CD4-positive, CD25-positive, alpha-beta regulatory T cell (primary cell): ENCODE data around the gene IQCE. TPM values are rescaled to one million over a fixed set of nuclear protein-coding genes. Genes with fewer than 3 reads are reported as not detected.

Source experiments
- ATAC-seq, 2 donors: fragments of 150-1000 bp; cut with Tn5 transposase; one replicate each; pipeline ENCODE4 v1.10.0; 2021; ENCODE audit warnings: low read depth in 2 of 2, moderate number of reproducible peaks in 2 of 2, moderate library complexity in 1 of 2
- DNase-seq, 3 donors: peaks; one replicate each; pipeline versions ENCODE4 v3.0.0 to v3.0.0-alpha.2; 2012 to 2022; ENCODE audit warnings: mixed read lengths in 1 of 3
- H3K27ac ChIP-seq: one replicate; pipeline ENCODE4 v1.7.0; 2013; ENCODE audit warnings: mild to moderate bottlenecking, low read length; ENCODE audit not compliant: insufficient read depth, poor library complexity, severe bottlenecking
- H3K27me3 ChIP-seq: one replicate; pipeline ENCODE4 v1.7.0; 2013; ENCODE audit warnings: low read length; ENCODE audit not compliant: control insufficient read depth, insufficient read depth
- H3K36me3 ChIP-seq: one replicate; pipeline ENCODE4 v1.7.0; 2013; ENCODE audit warnings: mild to moderate bottlenecking, low read length, moderate library complexity; ENCODE audit not compliant: control insufficient read depth, insufficient read depth
- H3K4me1 ChIP-seq: 2 replicates; pipeline ENCODE4 v1.7.0; 2013; ENCODE audit warnings: mild to moderate bottlenecking, low read length; ENCODE audit not compliant: insufficient read depth, control insufficient read depth, poor library complexity, severe bottlenecking
- H3K4me3 ChIP-seq: one replicate; pipeline ENCODE4 v1.7.0; 2013; ENCODE audit warnings: low read depth, mild to moderate bottlenecking, low read length, moderate library complexity
- H3K9me3 ChIP-seq, 2 experiments: 1 replicate in 1 of 2; 2 replicates in 1 of 2; pipeline ENCODE4 v1.7.0; 2013; ENCODE audit warnings: low read length in 2 of 2, mild to moderate bottlenecking in 1 of 2, moderate library complexity in 1 of 2; ENCODE audit not compliant: control insufficient read depth in 2 of 2
- H3K27ac Mint-ChIP-seq, 3 donors: one replicate each; pipeline ENCODE4 v1.8.0; 2020 to 2022; ENCODE audit warnings: mild to moderate bottlenecking in 3 of 3, mixed read lengths in 3 of 3, moderate library complexity in 2 of 3
- H3K27me3 Mint-ChIP-seq: one replicate; pipeline ENCODE4 v1.8.0; 2022; ENCODE audit warnings: mild to moderate bottlenecking, mixed read lengths
- H3K36me3 Mint-ChIP-seq: one replicate; pipeline ENCODE4 v1.8.0; 2020; ENCODE audit warnings: mixed read lengths
- H3K4me1 Mint-ChIP-seq, 4 donors: one replicate each; pipeline ENCODE4 v1.8.0; 2020 to 2022; ENCODE audit warnings: mixed read lengths in 4 of 4, mild to moderate bottlenecking in 1 of 4
- H3K4me3 Mint-ChIP-seq, 4 donors: one replicate each; pipeline ENCODE4 v1.8.0; 2020 to 2022; ENCODE audit warnings: mild to moderate bottlenecking in 4 of 4, mixed read lengths in 4 of 4, moderate library complexity in 3 of 4
- H3K9me3 Mint-ChIP-seq, 7 donors: one replicate each; pipeline ENCODE4 v1.8.0; 2020 to 2022; ENCODE audit warnings: mixed read lengths in 7 of 7, mild to moderate bottlenecking in 3 of 7, moderate library complexity in 2 of 7
- polyA plus RNA-seq, 4 donors: library from polyadenylated mRNA; unstranded; fragments of 300-500 nt; fragmentation: Illumina TruSeq; gene quantifications; one replicate each; pipeline ENCODE4 v1.2.3, GENCODE V29; 2021
- total RNA-seq: library from RNA; stranded (reverse); gene quantifications from one replicate; pipeline ENCODE4 v1.2.3, GENCODE V29; 2022

IQCE gene
- total and polyA plus RNA-seq, 5 donors from 2014 or later = 0.69 to 6.6 (median 1.00) TPM

DNA sequence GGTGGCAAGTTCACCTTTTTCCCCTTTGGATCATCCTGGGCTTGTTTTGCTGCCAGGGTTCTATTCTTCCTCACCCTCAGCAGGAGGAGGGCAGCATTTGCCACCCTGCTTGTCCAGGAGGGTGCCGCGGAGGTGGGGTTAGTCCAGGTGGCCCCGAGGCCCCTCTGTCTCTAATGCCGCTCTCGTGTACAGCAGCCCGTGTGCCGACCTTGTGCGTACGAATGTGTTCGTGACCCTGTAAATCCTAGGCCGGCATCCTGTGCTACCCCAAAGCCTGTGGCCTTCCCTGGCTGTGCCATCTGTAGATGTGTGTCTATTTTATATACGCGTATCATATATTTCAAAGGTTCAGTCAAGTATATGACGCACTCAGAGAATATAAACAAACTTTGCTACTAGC is 10.6 kb downstream of the IQCE start:
- H3K4me3 Mint-ChIP-seq = no peak overlapping the region
- Histone ChIP-seq H3K27ac (no peak overlapping the region), H3K36me3 (peaks cover 2% of the 10 kb centered on the region), H3K4me1 (peaks cover 4% of the 10 kb centered on the region), H3K27me3 (no peaks in the 10 kb centered on the region), H3K9me3 (no peaks in the 10 kb centered on the region), H3K4me3 (no peak overlapping the region)
- H3K9me3 Mint-ChIP-seq = no peaks in the 10 kb centered on the region
- peaks cover 6 to 10% (median 7%) of the 10 kb centered on the region in 4 donors for H3K4me1 Mint-ChIP-seq
- no peaks in the 10 kb centered on the region for H3K27me3 Mint-ChIP-seq
- H3K36me3 Mint-ChIP-seq = peaks cover 16% of the 10 kb centered on the region
- ATAC-seq (no peak), DNase-seq (no peak)
- no peak overlapping the region for H3K27ac Mint-ChIP-seq

DNA sequence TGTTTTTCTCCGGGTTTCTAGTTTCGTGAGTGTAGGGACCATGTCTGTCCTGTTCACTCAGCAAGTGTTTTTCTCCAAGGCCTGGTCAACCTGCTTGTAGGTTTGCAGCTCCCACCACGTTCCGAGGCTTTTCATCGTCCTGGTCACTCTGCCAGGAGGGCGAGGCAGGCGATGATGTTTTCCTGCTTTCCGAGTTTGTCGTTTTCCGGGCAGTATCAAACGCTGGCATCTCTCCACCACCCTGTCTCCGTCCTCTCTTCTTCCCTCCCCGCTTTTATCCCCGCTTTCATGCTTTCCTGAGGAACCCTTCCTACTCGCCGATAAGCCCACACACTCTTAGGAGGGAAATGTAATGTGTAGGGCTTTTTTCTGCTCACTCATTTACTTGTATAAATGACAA is 11.2 kb downstream of the IQCE start:
- H3K27ac Mint-ChIP-seq = no peak overlapping the region
- H3K4me3 Mint-ChIP-seq = no peak overlapping the region
- H3K9me3 Mint-ChIP-seq = no peaks in the 10 kb centered on the region
- H3K27me3 Mint-ChIP-seq = no peaks in the 10 kb centered on the region
- H3K4me3 ChIP-seq = no peak overlapping the region
- peaks cover 2% of the 10 kb centered on the region for H3K36me3 ChIP-seq
- no peak for ATAC-seq
- no peaks in the 10 kb centered on the region for H3K9me3 ChIP-seq
- H3K4me1 ChIP-seq = peaks cover 4% of the 10 kb centered on the region
- peaks cover 21% of the 10 kb centered on the region for H3K36me3 Mint-ChIP-seq
- H3K27me3 ChIP-seq = no peaks in the 10 kb centered on the region
- no peak for DNase-seq
- H3K27ac ChIP-seq = no peak overlapping the region
- peaks cover 6 to 10% (median 7%) of the 10 kb centered on the region in 4 donors for H3K4me1 Mint-ChIP-seq

DNA sequence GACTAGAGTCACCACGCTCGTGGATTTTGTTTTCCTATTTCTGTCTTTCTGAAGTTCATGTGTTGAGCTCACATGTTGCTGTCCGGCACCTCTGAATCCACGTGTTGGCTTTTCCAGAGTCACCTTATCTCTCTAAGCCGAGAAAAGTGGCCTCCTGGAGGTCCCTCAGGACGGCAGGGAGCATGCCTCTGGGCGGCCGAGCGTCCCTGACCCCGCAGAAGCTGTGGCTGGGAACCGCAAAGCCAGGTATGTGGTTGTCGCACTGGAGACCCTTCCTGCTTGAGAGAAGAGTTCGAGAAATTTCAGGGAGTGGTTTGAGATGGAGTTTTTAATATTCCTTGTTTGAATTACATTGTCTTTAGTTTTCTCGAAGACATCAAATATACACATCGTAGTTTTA is 12.6 kb downstream of the IQCE start:
- no peak overlapping the region for H3K4me3 ChIP-seq
- DNase-seq (no peak), ATAC-seq (no peak)
- no peak overlapping the region for H3K27ac ChIP-seq
- H3K4me1 ChIP-seq = peaks cover 4% of the 10 kb centered on the region
- Mint-ChIP-seq H3K9me3 (no peaks in the 10 kb centered on the region), H3K27me3 (no peaks in the 10 kb centered on the region), H3K4me3 (no peak overlapping the region), H3K36me3 (peaks cover 21% of the 10 kb centered on the region), H3K4me1 (peaks cover 0 to 10% (median 5%) of the 10 kb centered on the region in 4 donors), H3K27ac (no peak overlapping the region)
- peaks cover 2% of the 10 kb centered on the region for H3K36me3 ChIP-seq
- no peaks in the 10 kb centered on the region for H3K9me3 ChIP-seq
- H3K27me3 ChIP-seq = no peaks in the 10 kb centered on the region

DNA sequence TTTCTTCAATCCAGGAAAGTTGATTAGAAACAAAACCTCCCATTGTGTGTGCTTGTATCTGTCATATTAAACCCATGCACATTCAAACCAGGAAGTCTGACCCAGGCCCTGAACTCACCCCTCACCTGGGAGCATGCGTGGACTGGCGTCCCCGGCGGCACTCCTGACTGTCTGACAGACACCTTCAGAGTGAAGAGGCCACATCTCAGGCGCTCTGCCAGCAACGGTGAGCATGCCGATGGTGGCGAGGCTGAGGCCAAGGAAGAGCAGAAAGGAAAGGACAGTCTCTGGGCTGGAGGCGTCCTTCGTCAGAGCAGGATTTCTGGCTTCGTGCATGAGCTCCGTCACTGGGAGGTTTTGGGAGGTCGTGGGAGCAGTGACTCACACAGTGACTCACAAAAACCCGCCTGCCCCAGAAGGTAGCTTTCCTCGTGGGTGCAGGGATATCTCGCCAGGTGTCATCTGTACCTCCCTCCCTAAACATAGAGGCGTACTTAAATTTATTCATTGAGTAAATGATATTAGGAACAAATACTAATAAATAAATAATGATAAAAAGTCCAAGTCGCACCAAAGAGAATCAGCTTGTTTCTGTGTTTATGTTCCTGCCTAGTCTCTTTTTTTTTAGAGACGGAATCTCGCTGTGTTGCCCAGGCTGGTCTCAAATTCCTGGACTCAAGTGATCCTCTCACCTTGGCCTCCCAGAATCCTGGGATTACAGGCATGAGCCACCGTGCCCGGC is 13.5 kb downstream of the IQCE start:
- no peaks in the 10 kb centered on the region for H3K9me3 ChIP-seq
- Mint-ChIP-seq H3K27ac (no peak overlapping the region), H3K4me3 (no peak overlapping the region), H3K36me3 (peaks cover 21% of the 10 kb centered on the region), H3K4me1 (peaks cover 0 to 3% (median 1%) of the 10 kb centered on the region in 4 donors), H3K27me3 (no peaks in the 10 kb centered on the region), H3K9me3 (no peaks in the 10 kb centered on the region)
- peaks cover 3% of the 10 kb centered on the region for H3K4me1 ChIP-seq
- no peak overlapping the region for H3K4me3 ChIP-seq
- peaks cover 2% of the 10 kb centered on the region for H3K36me3 ChIP-seq
- no peaks in the 10 kb centered on the region for H3K27me3 ChIP-seq
- no peak for ATAC-seq
- DNase-seq = no peak
- H3K27ac ChIP-seq = no peak overlapping the region

DNA sequence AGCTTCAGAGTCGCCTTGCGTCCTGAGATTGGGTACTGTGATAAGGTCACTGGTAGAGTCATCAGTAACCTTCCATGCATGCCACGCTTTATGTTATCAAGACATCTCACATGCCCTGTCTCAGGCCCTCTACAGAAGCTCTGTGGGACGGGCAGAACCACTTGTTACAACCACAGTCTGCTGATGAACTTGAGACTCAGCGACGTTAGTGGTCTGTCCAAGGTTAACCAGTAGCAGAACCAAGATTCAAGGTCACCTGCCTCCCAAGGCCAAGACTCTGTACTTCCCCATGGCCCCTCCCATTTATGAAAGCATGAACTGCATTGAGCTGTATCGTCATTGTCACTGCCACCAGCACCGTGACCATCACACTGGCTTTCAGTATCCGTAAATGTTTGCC is 15.0 kb downstream of the IQCE start:
- Mint-ChIP-seq H3K4me3 (no peak overlapping the region), H3K4me1 (peaks cover 0 to 3% (median 0%) of the 10 kb centered on the region in 4 donors), H3K27ac (peak overlapping the region in 1 of 3 donors; percentile 31), H3K36me3 (peaks cover 21% of the 10 kb centered on the region), H3K27me3 (no peaks in the 10 kb centered on the region), H3K9me3 (no peaks in the 10 kb centered on the region)
- no peaks in the 10 kb centered on the region for H3K4me1 ChIP-seq
- H3K27me3 ChIP-seq = no peaks in the 10 kb centered on the region
- no peak for ATAC-seq
- H3K9me3 ChIP-seq = no peaks in the 10 kb centered on the region
- H3K27ac ChIP-seq = no peak overlapping the region
- H3K4me3 ChIP-seq = no peak overlapping the region
- H3K36me3 ChIP-seq = peaks cover 2% of the 10 kb centered on the region
- DNase-seq = no peak

DNA sequence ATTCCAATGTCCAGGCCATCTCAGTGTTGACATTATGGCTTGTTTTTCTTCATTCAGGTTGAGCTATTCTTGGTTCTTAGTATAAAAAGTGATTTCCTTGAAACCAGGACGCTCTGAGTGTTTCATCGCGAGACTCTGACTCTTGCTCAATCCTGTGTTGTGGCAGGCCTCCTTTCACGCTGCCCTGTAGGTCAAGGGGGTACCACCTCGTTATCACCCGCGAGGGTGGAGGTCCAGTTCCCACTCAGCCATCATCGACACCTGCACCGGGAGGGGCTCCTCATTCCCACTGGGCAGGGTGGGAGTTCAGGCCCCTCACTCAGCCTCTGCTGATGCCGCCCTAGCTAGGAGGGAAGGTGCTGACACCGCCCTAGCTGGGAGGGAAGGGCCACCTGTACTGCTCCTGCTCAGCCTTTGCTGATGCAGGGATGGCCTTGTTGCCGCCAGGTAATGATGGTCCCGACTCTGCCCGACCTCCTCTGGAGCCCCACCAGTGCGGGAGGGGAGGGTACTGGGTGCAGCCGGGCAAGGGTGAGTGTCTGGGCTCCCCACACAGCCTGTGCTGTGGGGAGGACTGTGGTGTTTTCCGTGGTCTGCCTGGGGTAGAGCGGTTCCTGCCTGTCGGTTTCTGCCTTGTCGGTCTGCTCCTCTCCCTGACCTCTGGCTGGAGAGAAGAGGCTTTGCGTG is 16.4 kb downstream of the IQCE start:
- H3K36me3 Mint-ChIP-seq = peaks cover 24% of the 10 kb centered on the region
- Histone ChIP-seq H3K27ac (no peak overlapping the region), H3K36me3 (peaks cover 2% of the 10 kb centered on the region), H3K27me3 (no peaks in the 10 kb centered on the region), H3K9me3 (no peaks in the 10 kb centered on the region), H3K4me3 (no peak overlapping the region), H3K4me1 (no peaks in the 10 kb centered on the region)
- peak overlapping the region in 1 of 3 donors; percentile 49 for H3K27ac Mint-ChIP-seq
- H3K4me1 Mint-ChIP-seq = peaks cover 0 to 3% (median 0%) of the 10 kb centered on the region in 4 donors
- H3K4me3 Mint-ChIP-seq = no peak overlapping the region
- DNase-seq (peak in 1 of 3 donors; percentile 63), ATAC-seq (no peak)
- no peaks in the 10 kb centered on the region for H3K9me3 Mint-ChIP-seq
- no peaks in the 10 kb centered on the region for H3K27me3 Mint-ChIP-seq

DNA sequence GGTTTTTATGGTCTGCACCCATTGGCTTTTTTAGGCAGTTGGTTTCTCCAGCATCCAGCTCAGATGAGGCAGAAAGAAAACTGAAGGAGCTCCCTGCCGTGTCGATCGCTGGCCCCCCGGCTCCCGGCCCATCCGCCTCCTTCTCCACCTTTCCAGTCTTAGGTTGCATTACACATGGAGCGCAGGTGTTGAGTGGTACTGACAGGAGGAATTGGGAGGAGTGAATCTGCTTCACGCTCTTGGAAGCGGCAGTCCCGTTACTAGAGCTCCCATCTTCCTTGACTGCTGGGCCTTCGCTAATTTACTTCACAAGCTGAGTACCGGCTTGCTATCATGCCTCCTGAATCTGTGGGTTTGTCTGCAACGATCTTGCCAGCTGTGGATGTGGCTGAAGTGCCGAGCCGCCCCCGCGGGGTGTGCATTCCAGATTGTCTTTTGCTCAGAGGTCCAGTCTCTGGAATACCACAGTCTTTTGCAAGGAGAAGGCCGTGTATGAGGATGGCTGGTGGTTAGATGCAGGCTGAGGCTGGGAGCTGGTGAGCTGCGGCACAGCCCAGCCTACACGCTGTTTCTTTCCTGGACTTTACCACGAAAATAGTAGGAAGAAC is 17.1 kb downstream of the IQCE start:
- no peaks in the 10 kb centered on the region for H3K9me3 Mint-ChIP-seq
- H3K27ac ChIP-seq = no peak overlapping the region
- peaks cover 24% of the 10 kb centered on the region for H3K36me3 Mint-ChIP-seq
- peaks cover 0 to 3% (median 0%) of the 10 kb centered on the region in 4 donors for H3K4me1 Mint-ChIP-seq
- H3K27ac Mint-ChIP-seq = peak overlapping the region in 1 of 3 donors; percentile 65
- no peak for ATAC-seq
- H3K27me3 Mint-ChIP-seq = no peaks in the 10 kb centered on the region
- H3K9me3 ChIP-seq = no peaks in the 10 kb centered on the region
- no peak overlapping the region for H3K4me3 ChIP-seq
- DNase-seq = no peak
- no peaks in the 10 kb centered on the region for H3K27me3 ChIP-seq
- no peaks in the 10 kb centered on the region for H3K4me1 ChIP-seq
- H3K4me3 Mint-ChIP-seq = no peak overlapping the region
- peaks cover 2% of the 10 kb centered on the region for H3K36me3 ChIP-seq
